Vagina (tissue), 2 donors: Measurements from ENCODE around the gene GAS2L1. TPM values are rescaled to one million over a fixed set of nuclear protein-coding genes. Genes with fewer than 3 reads are reported as not detected.

ENCODE experiments used
- DNase-seq, 2 donors: peaks; one replicate each; pipeline ENCODE4 v3.0.0-alpha.2; 2017; ENCODE audit errors: extremely low spot score in 2 of 2
- H3K27ac ChIP-seq: fragments of 200-600 bp; sonication (generic); one replicate; pipeline ENCODE4 v1.5.1; 2019
- H3K27me3 ChIP-seq: fragments of 200-600 bp; sonication (generic); one replicate; pipeline ENCODE4 v1.5.1; 2019
- H3K36me3 ChIP-seq, 2 donors: fragments of 200-600 bp; sonication (generic); one replicate each; pipeline ENCODE4 v1.5.1; 2017 to 2019
- H3K4me1 ChIP-seq: fragments of 200-600 bp; sonication (generic); one replicate; pipeline ENCODE4 v1.5.1; 2019
- H3K4me3 ChIP-seq, 2 donors: fragments of 200-600 bp; sonication (generic); 1 replicate in 1 of 2; 2 replicates in 1 of 2; pipeline ENCODE4 v1.5.1; 2016 to 2019
- H3K9me3 ChIP-seq: fragments of 200-600 bp; sonication (generic); one replicate; pipeline ENCODE4 v1.5.1; 2019
- CTCF ChIP-seq, 3 experiments: fragments of 450-650 bp in 2 of 3; fragments of 200-600 bp in 1 of 3; sonication (generic) in 1 of 3; IDR thresholded peaks; one replicate each; pipeline ENCODE4 v1.5.1; 2017 to 2019; ENCODE audit warnings: antibody characterized with exemption in 3 of 3, mild to moderate bottlenecking in 2 of 3, moderate library complexity in 2 of 3
- POLR2A ChIP-seq, 2 donors: fragments of 450-650 bp; IDR thresholded peaks; one replicate each; pipeline ENCODE4 v1.6.1; 2017; ENCODE audit warnings: antibody characterized with exemption in 2 of 2, mild to moderate bottlenecking in 2 of 2, moderate library complexity in 2 of 2
- POLR2AphosphoS5 ChIP-seq, 2 donors: sonication (generic); formaldehyde crosslinking; IDR thresholded peaks; one replicate each; pipeline ENCODE4 v1.9.0; 2017; ENCODE audit warnings: antibody characterized with exemption in 2 of 2, mild to moderate bottlenecking in 2 of 2, low read depth in 1 of 2; ENCODE audit not compliant: insufficient read depth in 1 of 2
- intact Hi-C: fragments of 100-400 bp; cut with DNase I; formaldehyde crosslinking; loops from one replicate; pipeline ENCODE4 v1.15.1; 2023
- total RNA-seq: library from RNA; depleted of rRNA; stranded (reverse); fragments of >200 nt; gene quantifications from one replicate; pipeline ENCODE4 v1.2.3, GENCODE V29; 2016

Gene GAS2L1
- total RNA-seq, 1 donor from 2014 or later = 17.4 TPM

- DNase-seq = no peak
- Histone ChIP-seq H3K27ac (no peak overlapping the region), H3K4me3 (no peak overlapping the region), H3K4me1 (no peaks in the 10 kb centered on the region), H3K36me3 (peaks cover 0 to 94% of the 10 kb centered on the region in 2 donors), H3K27me3 (no peaks in the 10 kb centered on the region), H3K9me3 (no peaks in the 10 kb centered on the region)
- intact Hi-C loops = no loop called here
- no peak for TF ChIP-seq POLR2A (IDR thresholded peaks at IDR 0.05)
- TF ChIP-seq CTCF (IDR thresholded peaks at IDR 0.05) = no peak
- no peak for TF ChIP-seq POLR2AphosphoS5 (IDR thresholded peaks at IDR 0.05; ENCODE audit: insufficient read depth in 1 of 2, low read depth in 1 of 2)
These were observed 16.4 kb upstream of the GAS2L1 start for GRCh38 chr22:29290061-29290460.

GRCh38 chr22:29291215-29291614, 15.2 kb upstream of the GAS2L1 start:
- no peaks in the 10 kb centered on the region for H3K27me3 ChIP-seq
- H3K4me1 ChIP-seq = no peaks in the 10 kb centered on the region
- no peaks in the 10 kb centered on the region for H3K9me3 ChIP-seq
- peaks cover 0 to 94% of the 10 kb centered on the region in 2 donors for H3K36me3 ChIP-seq
- intact Hi-C loops = no loop called here
- TF ChIP-seq POLR2A (IDR thresholded peaks at IDR 0.05) (no peak), CTCF (IDR thresholded peaks at IDR 0.05) (no peak), POLR2AphosphoS5 (IDR thresholded peaks at IDR 0.05; ENCODE audit: insufficient read depth in 1 of 2, low read depth in 1 of 2) (no peak)
- DNase-seq = no peak
- no peak overlapping the region for H3K4me3 ChIP-seq
- no peak overlapping the region for H3K27ac ChIP-seq

GRCh38 chr22:29292379-29292778, 14.1 kb upstream of the GAS2L1 start:
- intact Hi-C loops = no loop called here
- Histone ChIP-seq H3K9me3 (no peaks in the 10 kb centered on the region), H3K27me3 (no peaks in the 10 kb centered on the region), H3K27ac (no peak overlapping the region), H3K36me3 (peaks cover 0 to 94% of the 10 kb centered on the region in 2 donors), H3K4me3 (no peak overlapping the region), H3K4me1 (no peaks in the 10 kb centered on the region)
- TF ChIP-seq POLR2AphosphoS5 (IDR thresholded peaks at IDR 0.05; ENCODE audit: insufficient read depth in 1 of 2, low read depth in 1 of 2) = no peak
- TF ChIP-seq POLR2A (IDR thresholded peaks at IDR 0.05) = no peak
- no peak for TF ChIP-seq CTCF (IDR thresholded peaks at IDR 0.05)
- no peak for DNase-seq

- H3K4me1 ChIP-seq = no peaks in the 10 kb centered on the region
- no peaks in the 10 kb centered on the region for H3K27me3 ChIP-seq
- intact Hi-C loops = no loop called here
- H3K9me3 ChIP-seq = no peaks in the 10 kb centered on the region
- DNase-seq = no peak
- H3K4me3 ChIP-seq = no peak overlapping the region
- H3K27ac ChIP-seq = no peak overlapping the region
- TF ChIP-seq CTCF (IDR thresholded peaks at IDR 0.05) (no peak), POLR2A (IDR thresholded peaks at IDR 0.05) (no peak), POLR2AphosphoS5 (IDR thresholded peaks at IDR 0.05; ENCODE audit: insufficient read depth in 1 of 2, low read depth in 1 of 2) (no peak)
- H3K36me3 ChIP-seq = peaks cover 2 to 63% of the 10 kb centered on the region in 2 donors
These were observed 7.8 kb upstream of the GAS2L1 start for GRCh38 chr22:29298641-29299040.

- DNase-seq = peak in 1 of 2 donors; percentile 96
- Histone ChIP-seq H3K4me3 (no peak overlapping the region), H3K9me3 (no peaks in the 10 kb centered on the region), H3K4me1 (no peaks in the 10 kb centered on the region), H3K27ac (no peak overlapping the region), H3K27me3 (no peaks in the 10 kb centered on the region), H3K36me3 (peaks cover 2 to 56% of the 10 kb centered on the region in 2 donors)
- no peak for TF ChIP-seq POLR2AphosphoS5 (IDR thresholded peaks at IDR 0.05; ENCODE audit: insufficient read depth in 1 of 2, low read depth in 1 of 2)
- no peak for TF ChIP-seq CTCF (IDR thresholded peaks at IDR 0.05)
- no peak for TF ChIP-seq POLR2A (IDR thresholded peaks at IDR 0.05)
- intact Hi-C loops = no loop called here
These were observed 7.1 kb upstream of the GAS2L1 start for GRCh38 chr22:29299136-29299900.
